Testis (tissue), 3 donors: ENCODE results near the gene CDK14. TPM values are rescaled to one million over a fixed set of nuclear protein-coding genes. Genes with fewer than 3 reads are reported as not detected.

ENCODE experiments used
- DNase-seq: peaks from one replicate; pipeline ENCODE4 v3.0.0-alpha.2; 2019
- H3K27ac ChIP-seq, 2 donors: fragments of 200-600 bp; sonication (generic); one replicate each; pipeline ENCODE4 v1.5.1; 2019
- H3K27me3 ChIP-seq: fragments of 200-600 bp; sonication (generic); one replicate; pipeline ENCODE4 v1.5.1; 2019
- H3K36me3 ChIP-seq: fragments of 200-600 bp; sonication (generic); one replicate; pipeline ENCODE4 v1.5.1; 2017; ENCODE audit warnings: low read depth; ENCODE audit errors: missing control alignments
- H3K4me1 ChIP-seq: fragments of 200-600 bp; sonication (generic); one replicate; pipeline ENCODE4 v1.5.1; 2019
- H3K4me3 ChIP-seq, 2 donors: fragments of 200-600 bp; sonication (generic); one replicate each; pipeline ENCODE4 v1.5.1; 2017 to 2019
- H3K9me3 ChIP-seq: fragments of 200-600 bp; sonication (generic); one replicate; pipeline ENCODE4 v1.5.1; 2017
- CTCF ChIP-seq, 3 experiments: fragments of 450-650 bp in 2 of 3; fragments of 200-600 bp in 1 of 3; sonication (generic) in 1 of 3; IDR thresholded peaks; one replicate each; pipeline ENCODE4 v1.5.1; 2016 to 2019; ENCODE audit warnings: antibody characterized with exemption in 3 of 3, mild to moderate bottlenecking in 2 of 3, moderate library complexity in 1 of 3
- POLR2A ChIP-seq: fragments of 450-650 bp; IDR thresholded peaks from one replicate; pipeline ENCODE4 v1.6.1; 2017; ENCODE audit warnings: antibody characterized with exemption, mild to moderate bottlenecking, moderate library complexity
- WGBS, 2 donors: methylation state at CpG; one replicate each; pipeline ENCODE4 v1.1.5; 2018; 5-methylcytosine and 5-hydroxymethylcytosine counted together
- intact Hi-C: fragments of 100-400 bp; cut with DNase I; formaldehyde crosslinking; loops from one replicate; pipeline ENCODE4 v1.15.1; 2023; ENCODE audit warnings: low total_unique reads
- polyA plus RNA-seq: library from polyadenylated mRNA; stranded (reverse); fragments of 350-450 nt; fragmentation: Illumina TruSeq; extraction: RNeasy Lipid Tissue Mini Kit (QIAGEN cat#74804); gene quantifications from one replicate; pipeline ENCODE4 v1.2.3, GENCODE V29; 2014; ENCODE audit warnings: low read depth, low replicate concordance; ENCODE audit not compliant: insufficient read depth
- total RNA-seq, 2 donors: library from RNA; depleted of rRNA; stranded (reverse); fragments of >200 nt; gene quantifications; one replicate each; pipeline ENCODE4 v1.2.3, GENCODE V29; 2016

Gene CDK14
- total and polyA plus RNA-seq, 3 donors from 2014 or later: 18.9 to 22.7 (median 19.5) TPM

GRCh38 chr7:90749262-90749661 lies 153.1 kb downstream of the CDK14 start:
- Histone ChIP-seq H3K27ac (no peak overlapping the region), H3K36me3 (no peaks in the 10 kb centered on the region), H3K9me3 (no peaks in the 10 kb centered on the region), H3K27me3 (no peaks in the 10 kb centered on the region), H3K4me1 (no peaks in the 10 kb centered on the region), H3K4me3 (no peak overlapping the region)
- TF ChIP-seq CTCF (IDR thresholded peaks at IDR 0.05) (no peak), POLR2A (no peak)
- no peak for DNase-seq
- intact Hi-C loops: no loop called here

DNA sequence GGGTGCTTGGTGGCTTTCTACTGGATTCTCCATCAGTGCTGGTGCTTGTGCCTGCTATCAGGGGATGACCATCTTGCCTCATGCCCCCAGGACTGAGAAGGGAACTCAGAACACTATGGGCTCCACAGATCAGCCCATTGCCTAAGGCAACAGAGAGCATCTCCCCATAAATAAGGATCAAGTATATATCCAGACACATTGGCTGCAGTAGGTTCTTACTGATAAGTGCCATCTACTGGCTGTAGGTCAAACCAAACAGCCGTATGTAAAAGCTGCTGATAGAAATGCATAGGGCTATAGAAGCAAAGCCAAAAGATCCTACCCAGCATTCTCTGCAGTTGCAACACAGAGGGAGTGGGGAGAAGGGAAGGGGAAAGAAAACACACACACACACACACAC lies 153.7 kb downstream of the CDK14 start:
- DNase-seq: no peak
- WGBS, 2 donors: 75 to 100% methylated on average over 1 of the region's 1 CpG
- intact Hi-C loops: no loop called here

DNA sequence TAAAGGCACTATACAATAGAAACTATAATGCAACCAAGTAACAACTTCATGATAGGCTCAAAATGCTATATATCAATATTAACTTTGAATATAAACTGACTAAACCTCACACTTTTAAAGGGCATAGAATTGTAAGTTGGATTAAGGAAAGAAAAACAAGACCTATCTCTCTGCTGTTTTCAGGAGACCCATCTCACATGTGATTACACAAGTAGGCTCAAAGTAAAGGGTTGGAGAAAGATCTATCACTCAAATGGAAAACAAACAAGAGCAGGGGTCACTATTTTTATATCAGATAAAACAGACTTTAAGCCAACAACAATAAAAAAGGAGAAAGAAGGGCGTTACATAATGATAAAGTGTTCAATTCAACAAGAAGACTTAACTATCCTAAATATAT lies 155.5 kb downstream of the CDK14 start:
- Histone ChIP-seq H3K4me1 (no peaks in the 10 kb centered on the region), H3K4me3 (no peak overlapping the region), H3K27ac (no peak overlapping the region), H3K27me3 (no peaks in the 10 kb centered on the region), H3K36me3 (no peaks in the 10 kb centered on the region), H3K9me3 (no peaks in the 10 kb centered on the region)
- intact Hi-C loops: no loop called here
- TF ChIP-seq CTCF (IDR thresholded peaks at IDR 0.05): no peak
- TF ChIP-seq POLR2A: no peak
- no peak for DNase-seq
- 82 to 86% methylated on average over 1 of the region's 1 CpG for WGBS, 2 donors

More for the DNA sequence above, 153.7 kb downstream of the CDK14 start:
- Histone ChIP-seq H3K4me3 (no peak overlapping the region), H3K27ac (no peak overlapping the region), H3K27me3 (no peaks in the 10 kb centered on the region), H3K9me3 (no peaks in the 10 kb centered on the region), H3K36me3 (no peaks in the 10 kb centered on the region), H3K4me1 (no peaks in the 10 kb centered on the region)
- TF ChIP-seq POLR2A (no peak), CTCF (IDR thresholded peaks at IDR 0.05) (no peak)

- no peak for DNase-seq
- no peaks in the 10 kb centered on the region for H3K27me3 ChIP-seq
- WGBS, 2 donors: 91 to 97% methylated on average over 1 of the region's 1 CpG
- H3K27ac ChIP-seq: no peak overlapping the region
- TF ChIP-seq CTCF (IDR thresholded peaks at IDR 0.05): no peak
- no peaks in the 10 kb centered on the region for H3K4me1 ChIP-seq
- no peak overlapping the region for H3K4me3 ChIP-seq
- intact Hi-C loops: no loop called here
- H3K36me3 ChIP-seq: no peaks in the 10 kb centered on the region
- H3K9me3 ChIP-seq: no peaks in the 10 kb centered on the region
Observed at GRCh38 chr7:90752051-90752450, 155.9 kb downstream of the CDK14 start.

- intact Hi-C loops: no loop called here
- Histone ChIP-seq H3K4me3 (no peak overlapping the region), H3K9me3 (no peaks in the 10 kb centered on the region), H3K27me3 (no peaks in the 10 kb centered on the region), H3K36me3 (no peaks in the 10 kb centered on the region), H3K4me1 (no peaks in the 10 kb centered on the region), H3K27ac (no peak overlapping the region)
- DNase-seq: no peak
- no peak for TF ChIP-seq POLR2A
- TF ChIP-seq CTCF (IDR thresholded peaks at IDR 0.05): no peak
- 72 to 88% methylated on average over 3 of the region's 3 CpGs for WGBS, 2 donors
Observed at GRCh38 chr7:90755041-90755440, 158.9 kb downstream of the CDK14 start.
